H1 (cell line): ENCODE results near the gene MANSC4. TPM values are rescaled to one million over a fixed set of nuclear protein-coding genes. Genes with fewer than 3 reads are reported as not detected.

Experiments
- ASH2L ChIP-seq: fragments of 200-600, 300-600 bp; sonication (generic); IDR thresholded peaks from one replicate; pipeline ENCODE4 v1.7.1; 2017; ENCODE audit warnings: low read length
- CHD2 ChIP-seq: IDR thresholded peaks from 2 replicates; pipeline ENCODE4 v1.6.1; 2012; ENCODE audit warnings: low read length, improper control_type of control experiment
- CTBP2 ChIP-seq: IDR thresholded peaks from 2 replicates; pipeline ENCODE4 v1.7.0; 2011; ENCODE audit warnings: borderline replicate concordance, mild to moderate bottlenecking, moderate library complexity, mixed read lengths, low read length; ENCODE audit not compliant: insufficient read depth, insufficient read length
- MAFK ChIP-seq: IDR thresholded peaks from 2 replicates; pipeline ENCODE4 v1.6.1; 2012; ENCODE audit warnings: low read depth, mild to moderate bottlenecking, improper control_type of control experiment, low read length
- YY1 ChIP-seq: IDR thresholded peaks from 2 replicates; pipeline ENCODE4 v1.6.1; 2011; ENCODE audit warnings: low read depth, mild to moderate bottlenecking, low read length
- polyA plus RNA-seq, 7 experiments: library from polyadenylated mRNA; depleted of rRNA in 3 of 7; stranded (reverse) in 5 of 7; unstranded in 2 of 7; fragments of >200 nt in 5 of 7; fragments of 200-250 nt in 2 of 7; gene quantifications; 1 replicate in 5 of 7; 2 replicates in 1 of 7; 4 replicates in 1 of 7; pipeline versions ENCODE4 v1.2.1 to v1.2.3, GENCODE V29; 2011 to 2013; ENCODE audit warnings: missing spikeins in 2 of 7, mixed read lengths in 2 of 7
- total RNA-seq: library from RNA; stranded (reverse); fragmentation: NEBNext Ultra II Directional; extraction: Animal tissue kit (Norgen Biotek cat#: 25700); gene quantifications from 2 replicates; pipeline ENCODE4 v1.2.1, GENCODE V29; 2021
- TF ChIP-seq, protein P1 (sequence below): fragments of 300-600 bp; sonication (generic); IDR thresholded peaks from 2 replicates; pipeline ENCODE4 v1.7.1; 2012; ENCODE audit warnings: low read length, moderate library complexity, mild to moderate bottlenecking, inconsistent platforms; ENCODE audit not compliant: insufficient replicate concordance
- TF ChIP-seq, protein P2 (sequence below): IDR thresholded peaks from 2 replicates; pipeline ENCODE4 v1.6.1; 2012; ENCODE audit warnings: low read length, inconsistent platforms

MANSC4 gene
- total and polyA plus RNA-seq, 2 of the 8 experiments (the other 6 are each of a cell fraction or from before 2014, with no cell fraction given) = not detected

- TF ChIP-seq, protein P1, sequence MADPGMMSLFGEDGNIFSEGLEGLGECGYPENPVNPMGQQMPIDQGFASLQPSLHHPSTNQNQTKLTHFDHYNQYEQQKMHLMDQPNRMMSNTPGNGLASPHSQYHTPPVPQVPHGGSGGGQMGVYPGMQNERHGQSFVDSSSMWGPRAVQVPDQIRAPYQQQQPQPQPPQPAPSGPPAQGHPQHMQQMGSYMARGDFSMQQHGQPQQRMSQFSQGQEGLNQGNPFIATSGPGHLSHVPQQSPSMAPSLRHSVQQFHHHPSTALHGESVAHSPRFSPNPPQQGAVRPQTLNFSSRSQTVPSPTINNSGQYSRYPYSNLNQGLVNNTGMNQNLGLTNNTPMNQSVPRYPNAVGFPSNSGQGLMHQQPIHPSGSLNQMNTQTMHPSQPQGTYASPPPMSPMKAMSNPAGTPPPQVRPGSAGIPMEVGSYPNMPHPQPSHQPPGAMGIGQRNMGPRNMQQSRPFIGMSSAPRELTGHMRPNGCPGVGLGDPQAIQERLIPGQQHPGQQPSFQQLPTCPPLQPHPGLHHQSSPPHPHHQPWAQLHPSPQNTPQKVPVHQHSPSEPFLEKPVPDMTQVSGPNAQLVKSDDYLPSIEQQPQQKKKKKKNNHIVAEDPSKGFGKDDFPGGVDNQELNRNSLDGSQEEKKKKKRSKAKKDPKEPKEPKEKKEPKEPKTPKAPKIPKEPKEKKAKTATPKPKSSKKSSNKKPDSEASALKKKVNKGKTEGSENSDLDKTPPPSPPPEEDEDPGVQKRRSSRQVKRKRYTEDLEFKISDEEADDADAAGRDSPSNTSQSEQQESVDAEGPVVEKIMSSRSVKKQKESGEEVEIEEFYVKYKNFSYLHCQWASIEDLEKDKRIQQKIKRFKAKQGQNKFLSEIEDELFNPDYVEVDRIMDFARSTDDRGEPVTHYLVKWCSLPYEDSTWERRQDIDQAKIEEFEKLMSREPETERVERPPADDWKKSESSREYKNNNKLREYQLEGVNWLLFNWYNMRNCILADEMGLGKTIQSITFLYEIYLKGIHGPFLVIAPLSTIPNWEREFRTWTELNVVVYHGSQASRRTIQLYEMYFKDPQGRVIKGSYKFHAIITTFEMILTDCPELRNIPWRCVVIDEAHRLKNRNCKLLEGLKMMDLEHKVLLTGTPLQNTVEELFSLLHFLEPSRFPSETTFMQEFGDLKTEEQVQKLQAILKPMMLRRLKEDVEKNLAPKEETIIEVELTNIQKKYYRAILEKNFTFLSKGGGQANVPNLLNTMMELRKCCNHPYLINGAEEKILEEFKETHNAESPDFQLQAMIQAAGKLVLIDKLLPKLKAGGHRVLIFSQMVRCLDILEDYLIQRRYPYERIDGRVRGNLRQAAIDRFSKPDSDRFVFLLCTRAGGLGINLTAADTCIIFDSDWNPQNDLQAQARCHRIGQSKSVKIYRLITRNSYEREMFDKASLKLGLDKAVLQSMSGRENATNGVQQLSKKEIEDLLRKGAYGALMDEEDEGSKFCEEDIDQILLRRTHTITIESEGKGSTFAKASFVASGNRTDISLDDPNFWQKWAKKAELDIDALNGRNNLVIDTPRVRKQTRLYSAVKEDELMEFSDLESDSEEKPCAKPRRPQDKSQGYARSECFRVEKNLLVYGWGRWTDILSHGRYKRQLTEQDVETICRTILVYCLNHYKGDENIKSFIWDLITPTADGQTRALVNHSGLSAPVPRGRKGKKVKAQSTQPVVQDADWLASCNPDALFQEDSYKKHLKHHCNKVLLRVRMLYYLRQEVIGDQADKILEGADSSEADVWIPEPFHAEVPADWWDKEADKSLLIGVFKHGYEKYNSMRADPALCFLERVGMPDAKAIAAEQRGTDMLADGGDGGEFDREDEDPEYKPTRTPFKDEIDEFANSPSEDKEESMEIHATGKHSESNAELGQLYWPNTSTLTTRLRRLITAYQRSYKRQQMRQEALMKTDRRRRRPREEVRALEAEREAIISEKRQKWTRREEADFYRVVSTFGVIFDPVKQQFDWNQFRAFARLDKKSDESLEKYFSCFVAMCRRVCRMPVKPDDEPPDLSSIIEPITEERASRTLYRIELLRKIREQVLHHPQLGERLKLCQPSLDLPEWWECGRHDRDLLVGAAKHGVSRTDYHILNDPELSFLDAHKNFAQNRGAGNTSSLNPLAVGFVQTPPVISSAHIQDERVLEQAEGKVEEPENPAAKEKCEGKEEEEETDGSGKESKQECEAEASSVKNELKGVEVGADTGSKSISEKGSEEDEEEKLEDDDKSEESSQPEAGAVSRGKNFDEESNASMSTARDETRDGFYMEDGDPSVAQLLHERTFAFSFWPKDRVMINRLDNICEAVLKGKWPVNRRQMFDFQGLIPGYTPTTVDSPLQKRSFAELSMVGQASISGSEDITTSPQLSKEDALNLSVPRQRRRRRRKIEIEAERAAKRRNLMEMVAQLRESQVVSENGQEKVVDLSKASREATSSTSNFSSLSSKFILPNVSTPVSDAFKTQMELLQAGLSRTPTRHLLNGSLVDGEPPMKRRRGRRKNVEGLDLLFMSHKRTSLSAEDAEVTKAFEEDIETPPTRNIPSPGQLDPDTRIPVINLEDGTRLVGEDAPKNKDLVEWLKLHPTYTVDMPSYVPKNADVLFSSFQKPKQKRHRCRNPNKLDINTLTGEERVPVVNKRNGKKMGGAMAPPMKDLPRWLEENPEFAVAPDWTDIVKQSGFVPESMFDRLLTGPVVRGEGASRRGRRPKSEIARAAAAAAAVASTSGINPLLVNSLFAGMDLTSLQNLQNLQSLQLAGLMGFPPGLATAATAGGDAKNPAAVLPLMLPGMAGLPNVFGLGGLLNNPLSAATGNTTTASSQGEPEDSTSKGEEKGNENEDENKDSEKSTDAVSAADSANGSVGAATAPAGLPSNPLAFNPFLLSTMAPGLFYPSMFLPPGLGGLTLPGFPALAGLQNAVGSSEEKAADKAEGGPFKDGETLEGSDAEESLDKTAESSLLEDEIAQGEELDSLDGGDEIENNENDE = no peak
- TF ChIP-seq YY1 = no peak
- no peak for TF ChIP-seq MAFK
- no peak for TF ChIP-seq CTBP2
- TF ChIP-seq, protein P2, sequence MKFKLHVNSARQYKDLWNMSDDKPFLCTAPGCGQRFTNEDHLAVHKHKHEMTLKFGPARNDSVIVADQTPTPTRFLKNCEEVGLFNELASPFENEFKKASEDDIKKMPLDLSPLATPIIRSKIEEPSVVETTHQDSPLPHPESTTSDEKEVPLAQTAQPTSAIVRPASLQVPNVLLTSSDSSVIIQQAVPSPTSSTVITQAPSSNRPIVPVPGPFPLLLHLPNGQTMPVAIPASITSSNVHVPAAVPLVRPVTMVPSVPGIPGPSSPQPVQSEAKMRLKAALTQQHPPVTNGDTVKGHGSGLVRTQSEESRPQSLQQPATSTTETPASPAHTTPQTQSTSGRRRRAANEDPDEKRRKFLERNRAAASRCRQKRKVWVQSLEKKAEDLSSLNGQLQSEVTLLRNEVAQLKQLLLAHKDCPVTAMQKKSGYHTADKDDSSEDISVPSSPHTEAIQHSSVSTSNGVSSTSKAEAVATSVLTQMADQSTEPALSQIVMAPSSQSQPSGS = no peak
- TF ChIP-seq ASH2L = no peak
- TF ChIP-seq CHD2 = no peak
- TF ChIP-seq, all 59 proteins: peak for 0
Observed at GRCh38 chr12:27723212-27723611, 56.8 kb downstream of the MANSC4 start (continued).
